ENCODE results near the gene RGS19.

Gene RGS19

GRCh38 chr20:64115171-64115911, 36.0 kb upstream of the RGS19 start:
- no peaks in the 10 kb centered on the region for H3K79me2 ChIP-seq (ENCODE audit: insufficient read depth, low read depth)

DNA sequence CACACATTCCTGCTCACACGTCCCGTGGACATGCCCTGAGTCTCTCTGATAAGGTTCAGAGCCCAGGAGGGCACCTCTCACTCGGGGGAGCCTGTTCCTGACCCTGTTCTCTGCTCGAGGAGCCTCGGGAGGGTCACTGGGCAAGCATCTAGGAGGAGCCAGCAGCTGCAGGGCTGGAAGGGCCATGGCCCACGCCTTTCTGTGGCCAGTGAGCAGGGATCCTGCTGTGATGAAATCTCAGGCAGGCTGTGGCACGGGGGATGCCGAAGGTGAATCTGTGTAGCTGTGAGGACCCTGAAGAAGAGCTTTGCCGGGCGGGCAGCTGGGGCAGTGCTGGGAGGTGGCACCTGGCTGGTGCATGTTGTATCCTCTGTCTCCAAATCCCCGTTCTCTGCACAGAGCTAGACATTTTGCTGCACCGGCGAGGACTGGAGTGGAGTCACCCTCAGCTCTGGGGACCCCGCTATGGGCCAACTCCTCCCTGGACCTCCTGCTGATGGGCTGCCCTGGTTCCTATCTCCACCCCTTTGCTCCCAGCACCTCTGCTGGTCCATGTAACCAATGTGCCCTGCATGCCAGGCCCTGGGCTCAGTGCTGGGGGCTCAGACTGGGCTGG, 35.1 kb upstream of the RGS19 start:
- TF ChIP-seq, protein P1, sequence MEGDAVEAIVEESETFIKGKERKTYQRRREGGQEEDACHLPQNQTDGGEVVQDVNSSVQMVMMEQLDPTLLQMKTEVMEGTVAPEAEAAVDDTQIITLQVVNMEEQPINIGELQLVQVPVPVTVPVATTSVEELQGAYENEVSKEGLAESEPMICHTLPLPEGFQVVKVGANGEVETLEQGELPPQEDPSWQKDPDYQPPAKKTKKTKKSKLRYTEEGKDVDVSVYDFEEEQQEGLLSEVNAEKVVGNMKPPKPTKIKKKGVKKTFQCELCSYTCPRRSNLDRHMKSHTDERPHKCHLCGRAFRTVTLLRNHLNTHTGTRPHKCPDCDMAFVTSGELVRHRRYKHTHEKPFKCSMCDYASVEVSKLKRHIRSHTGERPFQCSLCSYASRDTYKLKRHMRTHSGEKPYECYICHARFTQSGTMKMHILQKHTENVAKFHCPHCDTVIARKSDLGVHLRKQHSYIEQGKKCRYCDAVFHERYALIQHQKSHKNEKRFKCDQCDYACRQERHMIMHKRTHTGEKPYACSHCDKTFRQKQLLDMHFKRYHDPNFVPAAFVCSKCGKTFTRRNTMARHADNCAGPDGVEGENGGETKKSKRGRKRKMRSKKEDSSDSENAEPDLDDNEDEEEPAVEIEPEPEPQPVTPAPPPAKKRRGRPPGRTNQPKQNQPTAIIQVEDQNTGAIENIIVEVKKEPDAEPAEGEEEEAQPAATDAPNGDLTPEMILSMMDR (conservative IDR thresholded peaks at IDR 0.05; ENCODE audit: low read depth, low read length) = no peak
- Histone ChIP-seq H3K79me2 (ENCODE audit: insufficient read depth, low read depth) (no peaks in the 10 kb centered on the region), H3K27me3 (ENCODE audit: insufficient read depth, low read depth) (peaks cover 76% of the 10 kb centered on the region), H3K36me3 (ENCODE audit: insufficient read depth) (no peaks in the 10 kb centered on the region), H3K4me2 (no peak overlapping the region), H3K4me3 (IDR thresholded peaks at IDR 0.05; ENCODE audit: insufficient read depth, low read depth, low read length) (no peak overlapping the region), H3K4me1 (ENCODE audit: low read depth, poor library complexity, severe bottlenecking) (no peaks in the 10 kb centered on the region), H2AFZ (ENCODE audit: low read depth) (no peak overlapping the region), H4K20me1 (ENCODE audit: insufficient read depth) (no peaks in the 10 kb centered on the region), H3K27ac (no peak overlapping the region), H3K9ac (no peak overlapping the region)

More at GRCh38 chr20:64115171-64115911, 36.0 kb upstream of the RGS19 start:
- Histone ChIP-seq H4K20me1 (ENCODE audit: insufficient read depth) (no peaks in the 10 kb centered on the region), H3K4me2 (no peak overlapping the region), H3K27ac (no peak overlapping the region), H3K4me1 (ENCODE audit: low read depth, poor library complexity, severe bottlenecking) (peaks cover 4% of the 10 kb centered on the region), H3K27me3 (ENCODE audit: insufficient read depth, low read depth) (peaks cover 70% of the 10 kb centered on the region), H3K36me3 (ENCODE audit: insufficient read depth) (no peaks in the 10 kb centered on the region), H3K9ac (no peak overlapping the region), H3K4me3 (IDR thresholded peaks at IDR 0.05; ENCODE audit: insufficient read depth, low read depth, low read length) (no peak overlapping the region), H2AFZ (ENCODE audit: low read depth) (no peak overlapping the region)
- TF ChIP-seq, protein P1 (conservative IDR thresholded peaks at IDR 0.05; ENCODE audit: low read depth, low read length) = no peak

DNA sequence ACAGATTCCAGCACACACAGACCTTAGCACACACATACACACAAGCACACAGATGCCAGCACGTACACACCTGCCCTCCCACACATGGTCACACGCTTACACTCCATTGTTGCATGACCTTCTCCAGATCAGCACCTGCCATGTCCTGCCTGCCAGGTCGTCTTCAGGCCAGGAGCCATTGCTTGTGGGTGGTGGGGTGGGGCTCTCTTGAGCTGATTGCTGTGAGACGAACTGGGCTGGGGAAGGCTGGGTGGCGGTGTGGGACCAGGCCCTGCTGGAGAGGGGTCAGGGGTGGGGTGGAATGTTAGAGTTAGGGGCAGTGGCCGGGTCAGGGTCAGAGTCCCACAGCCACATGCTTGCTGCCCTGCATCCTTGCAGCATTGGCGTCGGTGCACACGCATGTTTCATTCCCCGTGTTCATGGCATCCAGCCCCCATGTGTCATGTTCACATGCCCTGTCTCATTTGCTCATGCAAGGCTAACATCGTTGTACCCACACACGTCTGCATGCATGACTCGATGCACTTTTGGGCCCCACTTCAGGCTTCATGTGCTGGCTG, 34.6 kb upstream of the RGS19 start:
- H3K79me2 ChIP-seq (ENCODE audit: insufficient read depth, low read depth) = no peaks in the 10 kb centered on the region
- TF ChIP-seq, protein P1 (conservative IDR thresholded peaks at IDR 0.05; ENCODE audit: low read depth, low read length) = no peak
- H3K27me3 ChIP-seq (ENCODE audit: insufficient read depth, low read depth) = peaks cover 79% of the 10 kb centered on the region
- H3K4me1 ChIP-seq (ENCODE audit: low read depth, poor library complexity, severe bottlenecking) = no peaks in the 10 kb centered on the region
- H4K20me1 ChIP-seq (ENCODE audit: insufficient read depth) = no peaks in the 10 kb centered on the region
- no peak overlapping the region for H3K4me3 ChIP-seq (IDR thresholded peaks at IDR 0.05; ENCODE audit: insufficient read depth, low read depth, low read length)
- no peak overlapping the region for H2AFZ ChIP-seq (ENCODE audit: low read depth)
- H3K4me2 ChIP-seq = no peak overlapping the region
- no peak overlapping the region for H3K9ac ChIP-seq
- no peaks in the 10 kb centered on the region for H3K36me3 ChIP-seq (ENCODE audit: insufficient read depth)
- H3K27ac ChIP-seq = no peak overlapping the region

DNA sequence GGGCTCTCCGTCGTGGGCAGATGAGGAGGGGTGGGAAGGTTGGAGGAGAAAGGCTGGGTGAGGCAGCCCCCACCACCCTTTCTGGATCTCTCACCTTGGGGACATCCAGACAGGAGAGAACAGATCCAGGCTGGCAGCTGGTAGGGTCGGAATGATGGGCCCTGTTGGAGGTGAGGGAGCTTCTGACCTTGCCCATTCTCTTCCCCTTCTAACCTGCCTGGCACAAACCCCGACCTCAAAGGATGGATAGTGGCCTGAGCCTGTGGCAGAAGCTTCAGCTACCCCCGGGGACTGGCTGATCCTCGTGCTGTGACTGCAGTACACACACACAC, 34.1 kb upstream of the RGS19 start:
- no peak overlapping the region for H3K9ac ChIP-seq
- H3K4me1 ChIP-seq (ENCODE audit: low read depth, poor library complexity, severe bottlenecking) = no peaks in the 10 kb centered on the region
- H3K4me2 ChIP-seq = no peak overlapping the region
- TF ChIP-seq, protein P1 (conservative IDR thresholded peaks at IDR 0.05; ENCODE audit: low read depth, low read length) = no peak
- H3K79me2 ChIP-seq (ENCODE audit: insufficient read depth, low read depth) = no peaks in the 10 kb centered on the region
- H3K36me3 ChIP-seq (ENCODE audit: insufficient read depth) = no peaks in the 10 kb centered on the region
- H3K27me3 ChIP-seq (ENCODE audit: insufficient read depth, low read depth) = peaks cover 83% of the 10 kb centered on the region
- no peaks in the 10 kb centered on the region for H4K20me1 ChIP-seq (ENCODE audit: insufficient read depth)
- H3K27ac ChIP-seq = no peak overlapping the region
- H3K4me3 ChIP-seq (IDR thresholded peaks at IDR 0.05; ENCODE audit: insufficient read depth, low read depth, low read length) = no peak overlapping the region
- H2AFZ ChIP-seq (ENCODE audit: low read depth) = no peak overlapping the region

All from KMS-11 (cell line).